GM12872 (cell line): ENCODE results near the gene BRCA1.

Experiments used
- CTCF ChIP-seq: IDR thresholded peaks from 3 replicates; pipeline ENCODE4 v1.5.1; 2011; ENCODE audit warnings: low read depth, mild to moderate bottlenecking, low read length, moderate library complexity; ENCODE audit not compliant: insufficient read depth

Gene BRCA1

DNA sequence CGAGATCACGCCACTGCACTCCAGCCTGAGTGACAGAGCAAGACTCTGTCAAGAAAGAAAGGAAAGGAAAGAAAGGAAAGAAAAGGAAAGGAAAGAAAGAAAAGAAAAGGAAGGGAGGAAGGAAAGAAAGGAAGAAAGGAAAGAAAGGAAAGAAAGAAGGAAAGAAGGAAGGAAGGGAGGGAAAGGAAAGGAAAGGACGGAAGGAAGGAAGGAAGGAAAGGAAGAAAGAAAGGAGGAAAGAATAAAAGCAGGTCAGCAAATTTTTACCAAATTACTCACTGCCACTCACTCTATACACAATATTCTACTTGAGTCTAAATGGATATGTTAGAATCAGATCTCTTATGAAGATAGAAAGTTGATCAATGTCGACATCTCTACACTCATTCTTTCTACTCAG lies 50.3 kb downstream of the BRCA1 start:
- TF ChIP-seq CTCF: no peak

DNA sequence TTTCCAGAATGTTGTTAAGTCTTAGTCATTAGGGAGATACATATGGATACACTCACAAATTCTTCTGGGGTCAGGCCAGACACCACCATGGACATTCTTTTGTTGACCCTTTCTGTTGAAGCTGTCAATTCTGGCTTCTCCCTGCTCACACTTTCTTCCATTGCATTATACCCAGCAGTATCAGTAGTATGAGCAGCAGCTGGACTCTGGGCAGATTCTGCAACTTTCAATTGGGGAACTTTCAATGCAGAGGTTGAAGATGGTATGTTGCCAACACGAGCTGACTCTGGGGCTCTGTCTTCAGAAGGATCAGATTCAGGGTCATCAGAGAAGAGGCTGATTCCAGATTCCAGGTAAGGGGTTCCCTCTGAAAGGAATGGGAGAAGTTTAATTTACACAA lies 54.3 kb downstream of the BRCA1 start:
- no peak for TF ChIP-seq CTCF

DNA sequence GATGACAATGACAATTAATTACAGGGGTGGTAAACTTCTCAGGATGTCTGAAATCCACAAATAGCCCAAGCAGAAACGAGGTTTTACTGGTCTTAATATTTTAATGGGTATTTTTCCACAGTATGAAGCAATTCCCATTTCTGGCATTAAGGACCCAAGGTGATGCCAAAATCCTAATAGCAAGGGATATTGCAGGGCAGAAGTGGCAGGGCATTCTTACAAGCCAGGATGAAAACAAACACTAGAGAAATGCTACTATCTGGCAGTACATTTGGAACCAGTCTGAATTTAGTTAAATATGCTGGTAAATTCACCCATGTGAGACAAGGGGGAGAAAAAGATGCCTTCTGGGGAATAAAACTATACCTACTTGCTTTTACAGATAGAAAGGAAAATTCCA lies 54.9 kb downstream of the BRCA1 start:
- TF ChIP-seq CTCF: no peak

- no peak for TF ChIP-seq CTCF
Measured at GRCh38 chr17:43069368-43069898, 55.7 kb downstream of the BRCA1 start.

DNA sequence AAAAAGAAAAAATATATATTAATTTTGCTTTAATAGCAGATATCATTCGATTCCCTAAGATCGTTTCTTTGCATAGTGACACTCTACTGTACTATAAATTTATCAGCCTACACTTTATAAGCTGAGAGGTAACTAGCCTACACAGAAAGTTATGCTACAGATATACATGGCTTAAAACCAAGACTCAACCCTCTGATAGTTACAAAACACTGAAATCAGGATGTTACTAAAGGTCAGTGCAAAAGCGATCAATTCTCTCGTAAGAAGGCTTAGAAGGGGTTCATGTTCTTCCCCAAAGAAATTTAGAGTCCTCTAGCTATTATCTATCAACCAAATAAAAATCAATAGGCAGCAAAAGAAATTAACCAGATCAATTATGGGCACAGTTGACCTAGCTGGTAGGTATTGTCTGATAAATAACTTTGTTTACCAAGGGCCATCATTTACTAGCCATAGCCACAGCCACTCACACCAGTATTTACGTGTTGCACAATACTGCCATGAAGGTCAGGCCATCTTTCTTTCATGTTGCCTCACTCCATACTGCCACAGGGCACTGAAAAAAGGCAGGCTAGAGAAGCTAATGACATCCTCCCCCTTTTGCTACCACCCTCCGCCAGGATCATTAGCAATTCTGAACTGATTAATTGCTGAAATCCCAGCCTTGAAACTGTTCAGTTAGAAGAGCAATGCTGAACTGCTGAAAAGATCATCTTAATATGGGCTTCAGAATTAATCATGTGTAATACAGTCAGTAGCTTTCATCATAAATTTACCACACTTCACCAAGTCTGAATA lies 56.4 kb downstream of the BRCA1 start:
- TF ChIP-seq CTCF: no peak

GRCh38 chr17:43062984-43063638 lies 62.1 kb downstream of the BRCA1 start:
- TF ChIP-seq CTCF: no peak

GRCh38 chr17:43056051-43056450 lies 69.1 kb downstream of the BRCA1 start:
- TF ChIP-seq CTCF: no peak
